Epithelial cell of proximal tubule (primary cell): ENCODE measurements around the gene CCDC83. TPM values are rescaled to one million over a fixed set of nuclear protein-coding genes. Genes with fewer than 3 reads are reported as not detected.
"Not testable (repeated sequence)": the region's sequence is repeated elsewhere in the genome, so short reads cannot be mapped to it uniquely, and the experiment has no call there.

Experiments
- DNase-seq: peaks from one replicate; pipeline ENCODE4 v3.0.0-alpha.2; 2011; ENCODE audit warnings: low read depth
- H3K4me3 ChIP-seq: 2 replicates; pipeline ENCODE4 v1.5.1; 2011; ENCODE audit warnings: low read depth, mild to moderate bottlenecking, low read length
- total RNA-seq: library from RNA; depleted of rRNA; stranded (reverse); fragments of >200 nt; gene quantifications from 2 replicates; pipeline ENCODE4 v1.2.3, GENCODE V29; 2015
- TF ChIP-seq, protein P1 (sequence below): conservative IDR thresholded peaks from 2 replicates; pipeline ENCODE4 v1.5.1; 2012; ENCODE audit warnings: low read depth, mild to moderate bottlenecking, low read length

Gene CCDC83
- total RNA-seq, 1 donor from 2014 or later: not detected

GRCh38 chr11:85922367-85922766 is 67.2 kb downstream of the CCDC83 start:
- no peak overlapping the region for H3K4me3 ChIP-seq
- TF ChIP-seq, protein P1, sequence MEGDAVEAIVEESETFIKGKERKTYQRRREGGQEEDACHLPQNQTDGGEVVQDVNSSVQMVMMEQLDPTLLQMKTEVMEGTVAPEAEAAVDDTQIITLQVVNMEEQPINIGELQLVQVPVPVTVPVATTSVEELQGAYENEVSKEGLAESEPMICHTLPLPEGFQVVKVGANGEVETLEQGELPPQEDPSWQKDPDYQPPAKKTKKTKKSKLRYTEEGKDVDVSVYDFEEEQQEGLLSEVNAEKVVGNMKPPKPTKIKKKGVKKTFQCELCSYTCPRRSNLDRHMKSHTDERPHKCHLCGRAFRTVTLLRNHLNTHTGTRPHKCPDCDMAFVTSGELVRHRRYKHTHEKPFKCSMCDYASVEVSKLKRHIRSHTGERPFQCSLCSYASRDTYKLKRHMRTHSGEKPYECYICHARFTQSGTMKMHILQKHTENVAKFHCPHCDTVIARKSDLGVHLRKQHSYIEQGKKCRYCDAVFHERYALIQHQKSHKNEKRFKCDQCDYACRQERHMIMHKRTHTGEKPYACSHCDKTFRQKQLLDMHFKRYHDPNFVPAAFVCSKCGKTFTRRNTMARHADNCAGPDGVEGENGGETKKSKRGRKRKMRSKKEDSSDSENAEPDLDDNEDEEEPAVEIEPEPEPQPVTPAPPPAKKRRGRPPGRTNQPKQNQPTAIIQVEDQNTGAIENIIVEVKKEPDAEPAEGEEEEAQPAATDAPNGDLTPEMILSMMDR: no peak
- DNase-seq: no peak

- TF ChIP-seq, protein P1: no peak
- no peak for DNase-seq
Measured at GRCh38 chr11:85923455-85923854, 68.3 kb downstream of the CCDC83 start.

GRCh38 chr11:85926653-85927214 is 71.6 kb downstream of the CCDC83 start:
- not testable (repeated sequence) for DNase-seq, H3K4me3 ChIP-seq

More at GRCh38 chr11:85923455-85923854, 68.3 kb downstream of the CCDC83 start:
- no peak overlapping the region for H3K4me3 ChIP-seq

GRCh38 chr11:85930879-85931366 is 75.7 kb downstream of the CCDC83 start:
- TF ChIP-seq, protein P1: no peak
- peak; percentile 53 for DNase-seq
- no peak overlapping the region for H3K4me3 ChIP-seq

- no peak overlapping the region for H3K4me3 ChIP-seq
- DNase-seq: no peak
- TF ChIP-seq, protein P1: no peak
Measured at GRCh38 chr11:85934596-85935169, 79.5 kb downstream of the CCDC83 start.

DNA sequence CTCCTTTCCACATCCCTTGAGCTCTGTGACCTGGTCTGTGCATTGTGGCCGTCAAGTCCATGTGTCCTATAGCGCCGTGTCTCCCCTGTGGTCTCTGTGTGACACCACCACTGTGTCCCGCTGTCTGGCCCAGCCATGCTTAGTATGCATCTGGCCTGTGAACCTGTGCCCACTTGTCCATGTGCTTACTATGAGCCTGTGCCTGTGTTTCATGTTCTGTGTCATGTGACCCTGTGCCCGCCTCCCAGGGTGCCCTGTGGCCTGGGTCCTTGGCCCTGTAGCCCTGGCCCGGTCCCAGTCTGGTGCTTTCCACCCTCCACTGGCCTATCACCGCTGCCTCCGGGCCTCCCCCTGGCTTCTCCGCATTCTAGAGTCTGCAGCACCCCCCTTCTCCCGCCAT is 80.6 kb downstream of the CCDC83 start:
- no peak for DNase-seq
- no peak overlapping the region for H3K4me3 ChIP-seq

GRCh38 chr11:85937835-85938234 is 82.7 kb downstream of the CCDC83 start:
- DNase-seq: no peak
- TF ChIP-seq, protein P1: no peak
- H3K4me3 ChIP-seq: no peak overlapping the region

More for the DNA sequence above, 80.6 kb downstream of the CCDC83 start:
- TF ChIP-seq, protein P1: no peak
